NOMO-1 treated with DMSO at 0.1 percent for 48 hours (cell line): ENCODE data around the gene PDE8B.

Experiments
- DNase-seq: peaks from one replicate; lab custom pipeline; 2025; ENCODE audit not compliant: unreplicated experiment; lab: John Stamatoyannopoulos, UW

PDE8B gene

DNA sequence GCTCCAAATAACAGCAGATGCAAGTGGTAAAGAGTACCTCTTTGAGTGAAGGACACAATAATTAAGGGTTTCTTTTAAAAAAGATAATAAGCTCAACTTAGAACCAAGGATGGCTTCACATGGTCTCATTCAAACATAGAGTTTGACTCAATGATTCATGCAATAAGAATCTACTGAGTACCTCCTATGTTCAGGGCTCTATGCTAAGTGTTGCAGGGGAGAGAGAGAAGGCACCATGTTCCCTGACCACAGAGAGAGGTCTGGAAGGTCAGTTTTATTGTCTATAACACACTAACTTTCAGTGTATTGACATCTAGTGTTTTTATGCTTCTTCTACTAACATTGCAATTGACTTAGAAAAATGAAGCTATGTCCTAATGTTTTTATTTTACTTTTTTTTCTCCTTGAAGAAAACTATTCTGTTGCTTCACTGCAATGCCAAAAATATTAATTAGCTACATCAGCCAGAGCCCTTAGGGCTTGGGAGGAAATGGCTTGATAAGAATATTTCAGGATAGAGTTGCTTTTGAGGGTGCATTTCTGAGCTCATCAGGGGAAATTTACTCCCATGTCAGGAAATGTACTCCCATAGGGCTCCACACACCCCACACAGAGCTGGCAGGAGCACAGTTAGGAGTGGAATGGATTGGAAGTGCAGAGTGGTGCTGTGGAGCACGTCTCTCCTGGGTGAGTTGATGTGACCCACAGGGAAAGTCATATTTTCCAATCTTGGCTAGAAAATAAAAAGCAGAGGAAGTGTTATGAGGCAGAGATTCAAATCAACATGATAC lies 106.6 kb downstream of the PDE8B start:
- DNase-seq = no peak

DNA sequence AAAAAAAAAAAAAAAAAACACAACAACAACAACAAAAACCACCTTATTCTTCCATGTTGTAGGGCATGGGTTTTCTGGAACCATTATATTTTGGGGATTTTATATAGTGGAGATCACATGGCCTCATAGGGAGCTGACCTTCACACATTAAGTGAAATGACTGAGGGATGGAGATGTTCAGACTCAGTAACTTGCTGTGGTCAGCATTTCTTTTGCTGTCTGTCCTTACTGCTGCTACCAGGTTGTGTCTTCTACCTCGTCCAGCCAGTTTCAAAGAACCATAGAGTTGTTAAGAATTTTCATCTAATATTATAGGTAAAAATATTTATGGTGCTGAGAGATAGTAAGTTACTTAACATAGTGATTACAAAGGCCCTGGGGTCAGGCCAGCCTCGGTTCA lies 107.6 kb downstream of the PDE8B start:
- DNase-seq = no peak

DNA sequence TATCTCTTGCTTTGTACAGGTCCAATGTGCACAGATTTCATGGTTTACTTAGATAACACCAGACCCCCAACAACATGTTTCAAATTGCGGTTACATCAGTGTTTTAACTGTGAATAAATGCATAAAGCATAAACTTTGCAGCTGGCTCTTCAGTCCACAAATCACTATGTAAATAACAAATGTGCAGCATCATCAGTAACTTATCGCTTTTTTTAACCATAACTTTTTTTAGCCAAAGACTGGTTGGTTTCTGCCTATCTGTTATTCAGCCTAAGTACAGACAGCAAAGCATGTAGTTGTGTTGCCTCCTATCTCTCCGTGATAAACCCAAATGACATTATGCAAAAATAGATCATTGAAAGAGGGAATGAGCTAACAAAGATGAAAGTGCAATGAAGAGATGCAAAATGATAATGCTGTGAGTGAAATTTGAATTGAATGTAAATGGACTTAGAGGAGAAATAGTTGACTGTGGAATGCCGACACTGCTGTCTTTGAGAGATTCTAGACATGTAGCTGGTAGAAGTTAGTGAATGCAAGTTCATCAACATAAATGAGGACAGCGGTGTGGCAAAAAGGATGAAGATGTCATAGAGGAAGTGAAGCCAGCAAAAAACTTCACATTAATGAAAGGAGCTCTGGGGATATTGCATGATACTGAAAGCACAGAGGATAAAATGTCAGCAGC lies 108.8 kb downstream of the PDE8B start:
- DNase-seq = peak; percentile 12

DNA sequence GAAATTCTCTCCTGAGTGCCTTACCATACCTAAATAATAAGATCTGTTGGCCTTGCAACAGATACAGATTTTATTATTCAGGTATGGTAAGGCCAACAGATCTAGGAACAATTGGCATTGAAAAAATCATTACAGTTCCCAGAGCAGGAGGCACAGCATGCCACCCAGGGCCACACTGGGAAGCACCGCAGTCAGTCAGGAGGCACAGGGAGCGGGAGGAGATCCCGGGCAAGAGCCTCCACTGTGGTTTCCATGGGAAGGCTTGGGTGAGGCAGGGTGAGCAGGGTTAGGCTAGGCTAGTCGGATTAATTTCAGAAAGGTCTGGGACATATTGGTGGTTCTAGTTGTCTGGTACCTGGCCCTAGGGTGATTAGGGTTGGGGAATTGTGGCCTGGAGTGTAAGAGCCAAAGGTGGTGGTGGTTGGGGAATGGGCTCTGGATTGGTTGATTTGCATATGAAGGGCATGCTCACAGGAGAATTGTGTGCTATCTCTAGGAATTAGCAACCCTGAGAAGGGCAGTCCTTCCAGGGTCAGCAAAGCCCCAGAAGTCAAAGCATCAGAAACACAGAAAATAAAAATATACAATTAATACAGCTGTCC lies 111.4 kb downstream of the PDE8B start:
- no peak for DNase-seq

DNA sequence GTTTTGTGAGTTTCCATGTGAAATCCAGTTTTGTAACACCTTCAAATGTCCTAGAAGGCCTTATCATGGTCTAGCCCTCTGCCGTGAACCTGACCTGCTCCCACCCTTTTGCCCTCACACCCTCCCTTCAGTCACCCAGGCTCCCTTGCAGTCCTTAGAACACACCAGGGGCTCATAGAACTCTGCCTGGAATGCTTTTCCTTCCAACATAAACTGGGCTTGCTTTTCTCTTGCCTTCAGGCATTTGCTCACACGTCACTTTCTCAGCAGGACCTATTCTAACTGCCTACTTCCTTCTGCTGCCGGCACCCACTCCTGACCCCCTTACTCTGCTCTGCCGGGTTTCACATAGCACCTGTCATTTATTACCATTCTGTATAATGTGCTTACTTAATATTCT lies 111.9 kb downstream of the PDE8B start:
- no peak for DNase-seq

DNA sequence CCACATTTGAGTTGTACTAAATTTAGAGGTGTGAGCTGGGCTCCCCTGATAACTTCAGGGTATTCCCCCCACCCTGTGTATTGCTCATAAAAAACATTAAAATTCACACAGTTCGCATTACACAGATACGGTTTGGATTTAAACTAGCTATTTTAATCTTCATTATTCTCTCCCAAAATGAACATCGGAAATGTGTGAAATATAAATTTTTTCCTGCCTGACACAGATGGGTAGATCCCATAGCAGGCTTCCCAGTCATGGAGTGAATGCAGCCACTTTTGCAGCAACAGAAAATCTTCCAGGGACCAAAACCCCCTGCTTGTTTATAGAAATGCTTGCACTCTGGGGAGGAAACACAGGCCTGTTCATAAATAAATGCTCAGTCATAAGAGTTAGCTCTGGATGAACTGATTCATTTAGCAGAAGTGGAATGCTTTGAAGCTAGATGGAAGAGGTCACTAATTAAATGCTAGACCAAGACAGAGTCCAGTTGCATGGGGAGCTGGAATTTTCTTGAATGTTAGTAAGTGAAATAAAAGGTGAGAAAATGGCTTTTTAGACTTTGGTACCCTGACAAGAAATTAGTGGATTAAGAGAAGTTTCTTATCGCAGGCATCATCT lies 115.6 kb downstream of the PDE8B start:
- DNase-seq = no peak

DNA sequence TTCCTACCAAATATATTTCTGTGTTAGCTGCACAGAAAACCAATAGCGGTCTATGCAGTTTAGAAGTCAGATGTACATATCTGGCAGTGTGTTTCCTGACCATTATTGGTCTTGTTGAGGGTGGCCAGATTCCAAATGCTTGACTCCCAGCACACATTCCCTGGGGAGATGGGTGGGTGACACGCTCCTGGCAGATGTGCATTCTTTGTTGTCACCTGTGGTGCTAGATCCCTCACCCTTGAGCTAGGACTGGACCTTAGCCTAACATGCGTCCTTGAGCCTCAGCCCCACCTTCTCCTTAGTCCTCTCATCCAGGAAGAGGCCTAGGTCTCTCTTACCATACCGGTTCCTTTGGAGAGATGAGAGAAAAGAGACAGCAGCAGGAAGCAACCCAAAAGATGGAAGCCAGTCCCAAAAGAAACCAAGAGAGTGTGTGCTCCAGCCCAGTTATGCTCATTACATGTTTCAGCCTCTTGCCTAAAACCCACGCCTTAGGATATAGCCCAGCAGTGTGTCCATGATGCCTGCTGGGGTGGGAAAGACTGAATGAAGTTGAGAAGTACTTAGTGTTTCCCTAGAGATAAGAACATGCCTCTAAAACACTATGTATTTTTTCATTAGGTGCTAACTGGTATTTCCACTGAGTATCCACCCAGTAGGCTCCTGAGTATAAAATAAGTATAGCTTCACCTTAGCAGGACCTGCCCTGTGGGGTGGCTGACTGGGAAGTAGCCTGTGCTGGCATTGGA lies 116.7 kb downstream of the PDE8B start:
- no peak for DNase-seq

DNA sequence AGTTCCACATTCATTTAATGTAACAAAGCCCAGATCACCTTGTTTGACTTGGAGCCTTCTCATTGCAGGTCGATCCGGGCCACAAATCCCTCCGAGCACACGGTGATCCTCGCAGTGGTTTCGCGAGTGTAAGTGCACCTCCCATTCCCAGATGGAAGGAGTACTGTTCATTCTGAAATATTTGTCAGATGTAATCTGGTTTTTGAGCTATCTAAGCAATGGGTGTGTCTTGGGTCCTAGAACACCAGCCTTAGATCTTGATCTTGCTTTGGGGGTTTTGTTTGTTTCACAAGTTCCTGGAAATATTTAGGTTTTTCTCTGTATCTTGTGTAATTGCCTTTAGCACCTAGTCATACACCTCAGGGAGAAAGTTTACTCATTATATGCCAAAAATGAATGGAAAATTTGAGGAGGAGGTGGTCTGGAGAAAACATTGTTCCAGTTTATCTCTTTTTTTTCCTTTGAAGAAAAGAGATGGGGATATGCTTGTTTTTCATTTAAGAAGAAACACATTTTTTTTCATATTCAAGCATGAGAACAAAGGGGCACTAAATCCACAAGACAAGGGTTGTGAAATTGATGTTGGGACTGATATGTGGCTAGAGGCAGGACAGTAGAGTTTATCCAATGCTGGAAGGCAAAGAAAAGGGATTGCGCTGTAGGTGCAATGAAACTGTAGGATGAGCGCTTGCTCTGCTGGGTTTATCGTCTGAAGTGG lies 118.6 kb downstream of the PDE8B start:
- no peak for DNase-seq

DNA sequence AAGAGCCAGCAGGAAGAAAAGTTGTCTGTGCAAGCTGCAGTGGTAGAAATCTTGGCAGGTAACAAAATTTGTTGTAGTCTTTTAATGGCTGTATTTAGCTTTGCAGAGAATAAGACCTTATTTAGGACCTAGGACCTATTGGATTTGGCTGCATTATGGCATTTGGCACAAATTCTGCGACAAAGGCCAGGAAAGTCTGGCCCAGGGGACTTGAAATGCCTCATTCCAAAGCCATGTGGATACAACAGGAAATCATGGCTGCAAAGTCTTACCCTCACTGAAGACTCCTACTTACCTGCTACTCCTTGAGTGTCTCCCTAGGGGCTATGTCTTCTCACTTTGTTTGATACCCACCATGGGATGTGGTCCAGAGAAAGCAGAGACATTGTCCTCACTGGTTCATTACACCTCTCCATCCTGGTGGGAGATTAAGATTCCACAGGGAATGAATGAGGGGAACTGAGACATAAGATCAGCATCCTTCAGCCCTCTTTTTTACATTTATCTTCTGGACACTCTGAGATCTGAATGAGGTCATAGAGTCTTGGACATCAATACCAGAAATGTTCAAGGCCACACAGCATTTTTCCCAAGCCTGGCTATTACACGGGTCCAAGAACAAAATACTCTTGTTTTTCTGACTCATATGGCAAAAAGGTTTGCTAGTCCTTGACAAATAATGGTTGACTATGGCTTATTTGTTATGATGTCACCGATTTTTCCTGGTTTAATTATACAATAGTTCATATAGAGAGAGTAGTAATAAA lies 119.4 kb downstream of the PDE8B start:
- no peak for DNase-seq

DNA sequence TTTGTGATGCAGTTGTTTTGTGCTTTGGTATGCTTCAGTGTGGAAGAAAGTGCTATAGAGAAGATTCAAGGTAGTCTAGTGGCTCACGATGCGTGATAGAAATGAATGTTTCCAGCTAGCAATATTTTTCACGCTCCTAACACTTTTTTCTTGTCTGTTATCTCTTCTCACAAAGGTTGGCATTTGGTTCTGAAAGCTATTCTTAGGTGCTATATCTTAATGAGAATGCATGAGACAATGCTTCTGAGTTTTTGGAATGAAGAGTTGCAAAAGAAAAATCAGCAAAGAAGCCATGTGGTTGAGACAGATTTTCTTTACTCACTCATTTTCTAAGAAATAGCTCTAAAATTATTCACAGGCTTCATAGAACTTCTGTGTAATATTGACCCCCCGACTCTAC lies 122.6 kb downstream of the PDE8B start:
- DNase-seq = no peak

DNA sequence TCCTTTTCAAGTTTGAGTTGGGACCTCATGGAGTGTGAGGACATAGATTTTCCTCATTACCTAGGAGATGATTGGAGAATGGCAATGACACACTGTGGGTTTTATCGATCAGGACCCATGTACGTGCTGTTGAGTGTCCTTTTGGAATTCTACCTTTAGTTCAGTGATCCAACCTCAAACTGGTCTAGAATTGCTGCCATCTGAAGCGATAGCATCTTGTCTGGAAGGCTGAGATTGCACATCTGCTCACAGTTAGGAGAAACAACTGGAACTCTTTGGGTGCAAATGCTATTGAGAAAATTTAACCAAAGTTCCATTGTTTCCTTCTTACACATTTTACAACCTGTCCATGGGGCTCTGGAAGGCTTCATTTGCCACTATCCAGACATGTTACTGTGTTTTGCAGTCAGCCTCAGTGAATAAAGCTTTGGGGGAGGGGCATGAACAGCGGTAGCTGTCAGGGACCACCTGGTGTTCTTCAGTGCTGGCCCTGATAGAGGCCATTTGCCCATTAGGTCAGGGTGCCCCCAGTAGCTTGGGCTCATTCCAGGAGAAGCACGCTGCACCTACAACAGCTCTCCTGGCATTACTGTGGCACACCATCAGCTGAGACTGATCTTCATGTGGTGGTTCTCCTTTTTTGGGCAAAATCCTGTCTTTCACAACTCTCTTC lies 123.1 kb downstream of the PDE8B start:
- no peak for DNase-seq

DNA sequence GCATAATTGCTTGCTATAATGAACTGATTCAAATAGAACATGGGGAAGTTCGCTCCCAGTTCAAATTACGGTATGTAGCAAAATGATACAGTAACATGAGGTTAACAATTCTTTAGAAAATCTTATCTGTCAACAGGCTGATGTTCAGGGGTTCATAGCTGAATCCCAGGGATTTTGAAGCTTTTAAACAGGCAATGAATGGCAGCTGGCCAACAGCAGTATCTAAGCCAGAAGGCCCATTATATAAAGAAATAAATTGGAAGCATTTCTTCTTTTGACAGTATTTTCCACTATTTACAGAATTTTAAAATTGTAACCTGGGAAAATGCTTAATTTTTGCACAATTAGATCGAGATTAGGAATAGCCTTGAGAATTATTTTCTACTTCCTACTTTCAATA lies 126.8 kb downstream of the PDE8B start:
- no peak for DNase-seq

DNA sequence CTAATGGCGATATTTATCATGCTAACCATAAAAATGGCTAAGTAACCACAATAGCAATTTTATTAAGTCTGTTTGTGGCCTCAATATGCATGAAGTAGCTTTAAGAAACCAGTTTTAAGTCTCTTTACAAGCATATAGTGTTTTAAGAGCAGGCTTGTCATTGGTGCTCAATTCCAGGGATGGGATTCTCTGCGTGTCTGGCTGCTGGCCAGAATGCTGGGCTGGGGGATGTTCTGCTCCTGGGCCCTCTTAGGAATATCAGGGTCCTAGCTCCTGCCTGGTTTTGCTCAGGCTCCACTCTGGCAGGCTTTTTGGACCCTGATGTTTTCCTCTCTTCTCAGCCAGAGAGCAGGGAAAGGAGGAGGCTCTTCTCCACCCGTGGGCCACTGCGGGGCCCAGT lies 127.2 kb downstream of the PDE8B start:
- DNase-seq = no peak

DNA sequence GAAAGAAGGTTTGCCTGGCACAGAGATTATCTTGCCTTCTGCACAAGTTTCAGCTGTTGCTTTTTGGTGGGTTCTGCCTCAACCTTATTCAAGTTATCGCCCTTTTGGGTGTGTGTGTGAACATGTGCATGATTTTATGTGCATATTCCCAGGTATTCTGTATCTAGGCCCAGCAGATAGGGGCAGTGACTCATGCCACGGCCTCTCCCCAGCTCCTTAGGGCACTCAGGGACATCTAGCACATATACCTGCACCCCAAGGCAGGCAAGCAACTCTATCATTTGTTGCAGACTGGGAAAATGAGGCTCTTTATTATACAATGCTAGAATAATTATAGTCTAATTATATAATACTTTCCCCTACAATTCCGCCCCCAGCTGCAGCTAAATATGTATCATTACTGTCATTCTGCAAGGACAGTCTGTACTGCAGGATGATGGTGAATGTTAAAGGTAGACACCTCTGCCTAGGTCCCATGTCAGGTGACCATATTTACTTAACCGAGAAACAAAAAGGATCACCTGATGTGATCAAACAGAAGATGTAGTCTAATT lies 128.9 kb downstream of the PDE8B start:
- DNase-seq = no peak

DNA sequence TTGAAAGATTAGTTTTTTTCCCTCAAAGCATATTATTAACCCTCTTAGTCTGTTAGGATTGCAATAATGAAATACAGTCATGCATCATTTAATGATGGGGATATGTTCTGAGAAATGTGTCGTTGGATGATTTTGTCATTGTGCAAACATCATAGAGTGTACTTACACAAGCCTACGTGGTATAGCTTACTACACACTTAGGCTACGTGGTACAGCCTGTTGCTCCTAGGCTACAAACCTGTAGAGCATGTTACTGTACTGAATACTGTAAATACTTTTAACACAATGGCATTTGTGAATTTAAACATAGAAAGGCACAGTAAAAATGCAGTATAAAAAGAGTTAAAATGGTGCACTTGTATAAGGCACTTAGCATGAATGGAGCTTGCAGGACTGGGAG lies 132.7 kb downstream of the PDE8B start:
- no peak for DNase-seq

DNA sequence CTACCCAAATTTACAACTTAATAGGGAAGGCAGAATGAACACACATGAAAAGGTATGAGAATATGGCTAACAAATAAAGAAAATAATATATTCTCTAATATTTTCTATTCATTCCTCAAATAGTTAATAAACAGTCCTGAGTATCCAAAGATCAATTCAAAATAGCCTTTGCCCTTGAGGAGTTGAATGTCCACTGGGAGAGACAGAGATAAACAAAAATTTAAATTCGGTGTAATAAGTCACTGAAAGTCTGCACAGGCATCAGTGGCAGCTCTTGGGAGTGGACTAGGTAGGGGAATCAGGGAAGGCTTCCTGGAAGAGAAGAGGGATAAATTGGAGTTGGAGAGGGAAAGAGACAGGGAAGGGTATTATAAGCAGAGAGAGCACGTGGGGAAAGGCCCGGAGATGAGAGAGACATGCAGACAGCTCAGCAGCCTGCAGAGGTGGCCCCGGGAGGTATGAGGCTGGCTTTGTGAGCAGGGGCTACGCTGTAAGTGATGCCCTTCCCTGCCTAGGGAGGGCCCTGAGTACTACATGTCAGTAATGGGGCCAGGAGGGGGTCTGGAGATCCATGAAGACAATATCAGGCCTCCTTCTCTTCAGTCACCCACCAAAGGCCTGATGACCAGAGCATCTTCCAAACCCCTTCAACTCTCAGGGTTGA lies 137.1 kb downstream of the PDE8B start:
- DNase-seq = no peak

DNA sequence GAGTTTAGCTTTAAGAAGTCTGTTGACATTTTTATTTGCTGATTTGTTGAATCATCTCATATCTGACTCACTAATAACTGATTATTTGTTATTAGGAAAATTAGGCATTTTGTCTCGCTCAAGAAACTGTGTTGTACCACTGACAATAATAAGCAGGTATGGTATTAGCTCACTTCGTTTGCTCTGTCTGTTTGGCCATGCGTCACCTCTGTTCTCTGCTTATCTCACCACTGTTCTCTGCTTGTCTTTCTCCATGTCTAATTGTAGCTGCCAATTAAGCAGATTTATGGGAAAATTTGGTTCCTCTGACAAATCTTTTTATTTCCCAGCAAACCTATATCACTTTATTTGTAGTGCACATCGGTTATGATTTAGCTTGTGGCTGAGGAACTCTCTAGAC lies 142.8 kb downstream of the PDE8B start:
- no peak for DNase-seq

DNA sequence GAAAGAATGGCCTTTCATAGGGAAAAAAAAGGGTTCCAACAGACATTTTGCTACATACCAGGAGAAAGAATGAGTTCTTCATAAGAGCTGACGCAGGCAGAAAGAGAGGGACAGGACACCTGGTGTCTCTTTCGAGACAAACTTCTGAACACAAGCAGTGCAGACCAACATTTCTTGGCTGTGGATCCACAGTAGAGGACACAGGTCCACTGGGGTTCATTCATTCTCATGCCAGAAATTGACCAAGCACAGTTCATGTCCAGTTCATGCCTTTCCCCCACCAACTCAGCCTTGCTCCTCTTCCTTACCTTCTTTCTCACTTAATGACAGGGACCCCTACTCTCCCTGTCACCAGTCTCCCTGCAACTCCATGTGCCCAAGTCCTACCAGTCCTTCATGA lies 144.0 kb downstream of the PDE8B start:
- DNase-seq = no peak
